ENCODE measurements around the gene SMIM41. TPM values are rescaled to one million over a fixed set of nuclear protein-coding genes. Genes with fewer than 3 reads are reported as not detected.

SMIM41 gene
- total RNA-seq, 4 donors from 2014 or later, result 4.0 to 12.8 (median 4.6) TPM

DNA sequence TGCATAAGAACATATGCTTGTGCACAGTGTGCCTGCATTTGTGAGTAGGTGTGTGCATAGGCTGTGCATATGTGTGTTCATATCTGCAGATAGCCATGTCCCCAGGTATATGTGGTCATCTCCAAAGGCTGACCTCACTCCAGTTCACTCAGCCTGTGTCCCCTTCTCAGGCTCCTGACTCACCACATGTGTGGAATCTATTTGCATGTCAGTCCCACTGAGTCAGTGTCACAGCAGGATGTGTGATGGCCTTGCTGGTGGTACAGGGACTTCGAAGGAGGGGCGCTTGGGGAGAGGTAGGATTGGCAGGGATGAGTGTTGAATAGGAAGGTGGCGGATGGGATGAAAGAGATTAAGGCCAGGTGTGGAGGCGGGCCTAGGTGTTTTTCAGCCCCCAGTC lies 76.8 kb downstream of the SMIM41 start:
- H3K4me1 ChIP-seq, result peaks cover 0 to 24% (median 12%) of the 10 kb centered on the region in 3 donors
- 29% methylated on average over 1 of the region's 4 CpGs; no CpG with 5 or more reads in 1 of the 2 donors for WGBS, 2 donors (ENCODE audit: low coverage in 1 of 2)

DNA sequence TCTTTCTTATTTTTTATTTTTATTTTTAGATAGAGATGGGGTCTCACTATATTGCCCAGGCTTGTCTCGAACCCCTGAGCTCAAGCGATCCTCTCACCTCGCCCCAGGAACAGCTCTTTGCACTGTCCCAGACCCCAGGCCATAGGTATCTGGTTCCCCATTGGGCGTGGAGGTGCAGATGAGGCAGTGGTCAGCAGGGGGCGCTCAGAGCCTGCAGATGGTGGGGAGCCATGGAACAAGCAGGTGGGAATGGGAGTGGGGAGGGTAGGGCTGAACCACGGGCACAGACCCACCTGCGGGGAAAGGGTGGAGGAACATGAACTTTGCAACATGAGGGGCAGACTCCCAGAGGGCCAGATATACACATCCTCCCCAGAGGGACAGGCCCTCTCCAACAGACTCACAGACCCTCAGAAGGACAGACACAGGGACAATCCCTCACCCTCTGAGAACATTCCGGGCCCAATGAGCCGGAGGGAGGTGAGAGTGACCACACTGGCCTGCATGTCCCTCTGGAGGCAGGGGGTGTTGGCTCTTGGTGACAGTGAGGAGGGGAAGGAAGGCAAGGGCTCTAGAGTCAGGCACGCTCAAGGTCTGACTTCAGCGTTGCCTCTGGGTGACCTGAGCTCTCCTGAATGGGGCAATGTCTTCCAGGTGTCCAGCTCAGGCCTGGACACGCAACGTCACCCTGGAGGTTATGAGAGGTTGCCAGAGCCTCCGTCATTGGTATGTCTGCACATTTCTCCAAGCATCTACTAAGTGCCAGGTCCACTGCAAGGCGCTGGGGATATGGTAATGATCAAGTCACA lies 77.5 kb downstream of the SMIM41 start:
- H3K4me3 ChIP-seq, result no peak overlapping the region
- peaks cover 5% of the 10 kb centered on the region for H3K27me3 ChIP-seq
- no peak overlapping the region for H3K27ac ChIP-seq
- peak; percentile 48 for ATAC-seq
- peaks cover 0 to 18% (median 10%) of the 10 kb centered on the region in 3 donors for H3K4me1 ChIP-seq
- H3K9me3 ChIP-seq, result no peaks in the 10 kb centered on the region
- no peaks in the 10 kb centered on the region for H3K36me3 ChIP-seq
- peak; percentile 88 to 93 (median 90) for TF ChIP-seq CTCF (IDR thresholded peaks at IDR 0.05)
- TF ChIP-seq POLR2A (IDR thresholded peaks at IDR 0.05), result no peak
- 25 to 70% methylated on average over 2 to 4 of the region's 15 CpGs for WGBS, 2 donors (ENCODE audit: low coverage in 1 of 2)

More for the DNA sequence above, 76.8 kb downstream of the SMIM41 start:
- peaks cover 5% of the 10 kb centered on the region for H3K27me3 ChIP-seq
- no peaks in the 10 kb centered on the region for H3K36me3 ChIP-seq
- H3K9me3 ChIP-seq, result no peaks in the 10 kb centered on the region
- no peak for ATAC-seq
- no peak overlapping the region for H3K4me3 ChIP-seq
- TF ChIP-seq POLR2AphosphoS5 (IDR thresholded peaks at IDR 0.05), result no peak
- TF ChIP-seq EP300 (IDR thresholded peaks at IDR 0.05), result no peak
- no peak overlapping the region for H3K27ac ChIP-seq

- WGBS, 2 donors (ENCODE audit: low coverage in 1 of 2), result 65 to 96% methylated on average over 4 of the region's 5 CpGs
- TF ChIP-seq POLR2AphosphoS5 (IDR thresholded peaks at IDR 0.05) (no peak), CTCF (IDR thresholded peaks at IDR 0.05) (no peak), EP300 (IDR thresholded peaks at IDR 0.05) (no peak), POLR2A (IDR thresholded peaks at IDR 0.05) (no peak)
- no peaks in the 10 kb centered on the region for H3K9me3 ChIP-seq
- H3K27me3 ChIP-seq, result no peaks in the 10 kb centered on the region
- ATAC-seq, result no peak
- no peaks in the 10 kb centered on the region for H3K36me3 ChIP-seq
- peaks cover 0 to 11% (median 4%) of the 10 kb centered on the region in 3 donors for H3K4me1 ChIP-seq
- no peak overlapping the region for H3K27ac ChIP-seq
- no peak overlapping the region for H3K4me3 ChIP-seq
These were observed 78.2 kb downstream of the SMIM41 start for GRCh38 chr12:52157566-52158150.

Other genes with a start within 250 kb of the SMIM41 start
- gene FIGNL2, start 231.0 kb upstream of the SMIM41 start, total RNA-seq, result under 1 TPM in 3 of 4 donors, not detected in 1; 0.13 to 0.35 (median 0.16) TPM
- gene ANKRD33, start 191.6 kb upstream of the SMIM41 start, total RNA-seq, result not detected
- gene ACVRL1, start 172.2 kb upstream of the SMIM41 start, total RNA-seq, result 100 to 1,000 TPM in 3 of 4 donors, 10 to 100 TPM in 1; 77.4 to 133 (median 118) TPM
- 10 to 100 TPM in 2 of 4 donors, 1 to 10 TPM in 2; 6.5 to 17.9 (median 10.5) TPM for gene ACVR1B, start 128.0 kb upstream of the SMIM41 start, total RNA-seq
- 10 to 100 TPM; 11.8 to 18.0 (median 16.1) TPM for gene TAMALIN, start 72.8 kb upstream of the SMIM41 start, total RNA-seq
- gene NR4A1, start 28.3 kb upstream of the SMIM41 start, total RNA-seq, result 10 to 100 TPM; 29.9 to 67.2 (median 35.2) TPM
- 10 to 100 TPM; 36.7 to 60.2 (median 52.6) TPM for gene ATG101, start 9.7 kb upstream of the SMIM41 start, total RNA-seq
- under 1 TPM in 3 of 4 donors, not detected in 1; 0.16 to 0.54 (median 0.31) TPM for gene KRT80, start 112.3 kb downstream of the SMIM41 start, total RNA-seq
- 10 to 100 TPM in 1 of 4 donors, 1 to 10 TPM in 2, under 1 TPM in 1; 0.47 to 78.7 (median 4.3) TPM for gene KRT7, start 153.5 kb downstream of the SMIM41 start, total RNA-seq
- 1 to 10 TPM in 1 of 4 donors, not detected in 3; 1.7 TPM for gene KRT86, start 194.9 kb downstream of the SMIM41 start, total RNA-seq
- under 1 TPM in 1 of 4 donors, not detected in 3; 0.27 TPM for gene KRT81, start 211.8 kb downstream of the SMIM41 start, total RNA-seq
- not detected for gene KRT83, start 241.7 kb downstream of the SMIM41 start, total RNA-seq

Measured in gastroesophageal sphincter (tissue), 4 donors.